Effector CD4-positive, alpha-beta T cell (primary cell): ENCODE measurements around the gene PSG1. TPM values are rescaled to one million over a fixed set of nuclear protein-coding genes. Genes with fewer than 3 reads are reported as not detected.
"Not testable (repeated sequence)": the region's sequence is repeated elsewhere in the genome, so short reads cannot be mapped to it uniquely, and the experiment has no call there.

Source experiments
- DNase-seq: peaks from one replicate; pipeline ENCODE4 v3.0.0-alpha.2; 2020
- total RNA-seq: gene quantifications from one replicate; lab custom pipeline; 2026; lab: John Stamatoyannopoulos, UW

The PSG1 gene
- total RNA-seq: not detected

GRCh38 chr19:42879613-42880012 lies at the start of gene PSG1:
Gene PSG1 (minus strand): TSS chr19:42879713. CDS start chr19:42879581, 132 bp downstream.
- no peak for DNase-seq

- DNase-seq: no peak
Measured at GRCh38 chr19:42928896-42929295, 49.4 kb upstream of the PSG1 start.

DNA sequence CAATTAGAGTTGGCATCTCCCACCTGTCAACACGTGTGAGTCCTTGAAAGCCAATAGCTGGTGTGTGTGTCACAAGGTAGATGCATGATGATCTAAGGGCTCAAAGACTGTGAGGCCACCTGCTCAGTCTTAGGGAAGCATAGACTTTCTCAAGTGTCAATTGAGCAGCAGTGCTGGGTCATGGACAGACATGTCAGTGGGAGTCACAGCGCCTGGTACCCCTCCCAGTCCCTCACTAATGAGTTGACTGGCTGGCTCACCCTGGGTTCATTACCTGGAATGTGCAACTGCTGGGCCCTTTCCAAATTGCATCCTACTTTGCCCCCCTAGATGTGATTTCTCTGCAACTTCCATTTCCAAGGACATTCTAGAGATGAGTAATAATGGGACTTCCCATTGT lies 47.3 kb upstream of the PSG1 start:
- no peak for DNase-seq

- DNase-seq: not testable (repeated sequence)
Measured at GRCh38 chr19:42923106-42923505, 43.6 kb upstream of the PSG1 start.

DNA sequence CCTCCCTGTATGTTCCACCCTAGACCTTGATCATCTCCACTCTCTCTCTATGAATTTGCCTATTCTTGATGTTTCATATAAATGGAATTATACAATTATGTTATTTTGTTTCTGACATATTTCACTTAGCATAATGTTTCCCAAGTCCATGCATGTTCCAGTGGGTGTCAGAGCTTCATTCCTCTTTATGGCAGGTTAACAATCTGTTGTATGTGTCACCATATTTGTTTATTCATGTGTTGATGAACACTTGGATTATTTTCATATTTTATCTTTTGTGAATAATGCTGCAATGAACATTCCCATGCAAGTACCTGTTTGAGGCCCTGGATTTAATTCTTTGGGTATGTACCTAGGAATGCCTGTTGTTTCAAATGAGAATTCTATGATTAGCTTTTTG lies 41.5 kb upstream of the PSG1 start:
- DNase-seq: not testable (repeated sequence)

- DNase-seq: no peak
Measured at GRCh38 chr19:42919757-42920079, 40.2 kb upstream of the PSG1 start.

DNA sequence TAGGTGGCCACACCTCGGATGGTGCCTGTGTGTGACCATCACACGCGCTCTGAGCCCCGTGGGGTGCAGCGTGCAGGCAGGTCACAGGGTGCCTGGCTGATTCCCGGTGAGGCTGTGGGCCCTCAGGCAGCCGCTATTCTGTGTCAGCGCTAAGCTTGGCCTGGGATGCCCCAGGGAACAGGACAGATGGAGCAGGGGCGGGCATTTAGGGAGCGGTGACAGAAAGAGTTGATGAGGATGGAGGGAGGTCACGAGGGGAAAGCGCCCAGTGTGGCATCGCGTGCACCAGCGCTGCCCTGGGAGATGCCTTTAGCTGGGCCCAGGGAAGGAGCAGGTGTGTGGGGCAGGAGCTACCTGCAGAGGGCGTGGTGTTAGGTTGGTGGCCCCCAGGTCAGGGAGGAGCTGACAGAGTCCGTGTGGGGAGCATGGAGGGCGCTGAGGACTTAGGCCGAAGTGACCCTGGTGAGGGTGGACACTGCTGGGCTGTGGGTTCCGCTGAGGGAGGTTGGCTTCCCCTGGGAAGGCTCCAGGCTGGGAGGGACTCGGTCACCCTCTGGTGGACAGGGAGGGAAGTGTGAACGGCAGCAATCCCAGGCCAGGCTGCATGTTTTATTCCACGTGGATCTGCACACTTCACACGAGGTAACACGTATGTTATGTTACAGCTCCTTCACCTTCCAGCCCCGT lies 39.7 kb upstream of the PSG1 start:
- DNase-seq: not testable (repeated sequence)

DNA sequence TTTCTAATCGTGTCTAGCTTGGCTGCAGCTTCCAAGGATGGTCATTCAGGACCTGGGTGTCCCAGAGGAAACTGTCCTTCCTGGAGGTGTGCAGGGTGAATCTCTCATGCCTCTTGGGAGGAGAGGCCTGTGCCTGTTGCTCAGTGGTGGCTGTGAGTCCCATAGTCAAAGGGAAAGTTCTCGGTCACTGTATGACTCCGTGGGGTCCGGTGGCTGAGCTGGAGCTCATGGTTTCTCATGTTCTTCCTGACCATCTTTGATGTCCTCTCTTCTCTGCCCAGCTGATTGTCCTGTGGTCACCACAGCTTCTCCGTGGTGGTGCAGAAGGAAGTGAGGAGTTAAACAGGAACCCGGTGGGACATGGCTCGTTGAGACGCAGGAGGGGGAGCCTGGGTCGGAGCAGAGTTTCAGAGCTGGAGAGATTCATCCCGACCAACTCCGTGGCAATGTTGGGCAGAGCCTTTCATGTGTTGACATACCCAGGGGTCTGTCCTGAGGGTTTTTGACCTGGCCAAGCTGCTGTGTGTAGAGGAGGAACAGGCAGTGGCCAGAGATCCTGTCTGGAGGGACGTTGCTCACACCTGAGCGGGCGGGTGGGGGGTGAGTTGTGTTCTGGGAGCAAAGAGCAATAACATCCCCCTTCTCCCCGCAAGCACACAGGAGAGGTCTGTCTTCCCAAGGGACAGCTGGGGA lies 39.0 kb upstream of the PSG1 start:
- DNase-seq: not testable (repeated sequence)

GRCh38 chr19:42917634-42918033 lies 38.1 kb upstream of the PSG1 start, which contains the start of gene PSG6:
Gene PSG6 (minus strand): TSS chr19:42917894. CDS start chr19:42917792, 102 bp downstream.
- DNase-seq: not testable (repeated sequence)

DNA sequence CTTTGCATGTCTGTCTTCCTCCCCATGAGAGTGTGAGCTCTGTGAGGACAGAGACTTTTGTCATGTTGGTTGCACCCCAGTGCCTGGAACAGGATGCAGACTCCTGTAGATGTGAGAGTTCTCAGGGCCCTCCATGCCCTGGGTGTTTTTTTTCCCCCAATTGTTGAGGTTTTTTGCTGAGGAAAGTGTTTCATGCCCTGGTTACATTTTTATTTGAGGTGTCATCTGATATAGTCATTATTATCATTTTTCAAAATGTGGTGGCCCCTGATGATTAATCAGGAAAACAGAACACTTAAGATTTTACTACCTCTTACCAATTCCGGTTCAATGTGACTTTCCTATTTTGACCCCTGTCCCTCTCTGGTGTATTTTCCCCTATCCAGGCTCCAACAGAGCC lies 37.4 kb upstream of the PSG1 start:
- DNase-seq: not testable (repeated sequence)

- not testable (repeated sequence) for DNase-seq
Measured at GRCh38 chr19:42913516-42913915, 34.0 kb upstream of the PSG1 start.

DNA sequence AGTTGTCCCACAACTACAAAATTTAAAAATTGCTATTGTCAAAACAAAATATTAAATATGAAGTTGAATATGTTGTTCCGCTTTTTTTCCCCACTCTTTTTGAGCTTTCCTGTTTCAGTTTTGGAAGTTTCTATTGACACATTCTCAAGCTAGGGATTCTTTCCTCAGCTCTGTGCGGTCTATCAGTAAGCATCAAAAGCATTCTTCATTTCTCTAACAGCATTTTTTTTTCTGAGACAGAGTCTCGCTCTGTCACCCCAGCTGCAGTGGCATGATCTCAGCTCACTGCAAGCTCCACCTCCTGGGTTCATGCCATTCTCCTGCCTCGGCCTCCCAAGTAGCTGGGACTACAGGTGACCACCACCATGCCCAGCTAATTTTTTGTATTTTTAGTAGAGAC lies 33.4 kb upstream of the PSG1 start:
- not testable (repeated sequence) for DNase-seq

DNA sequence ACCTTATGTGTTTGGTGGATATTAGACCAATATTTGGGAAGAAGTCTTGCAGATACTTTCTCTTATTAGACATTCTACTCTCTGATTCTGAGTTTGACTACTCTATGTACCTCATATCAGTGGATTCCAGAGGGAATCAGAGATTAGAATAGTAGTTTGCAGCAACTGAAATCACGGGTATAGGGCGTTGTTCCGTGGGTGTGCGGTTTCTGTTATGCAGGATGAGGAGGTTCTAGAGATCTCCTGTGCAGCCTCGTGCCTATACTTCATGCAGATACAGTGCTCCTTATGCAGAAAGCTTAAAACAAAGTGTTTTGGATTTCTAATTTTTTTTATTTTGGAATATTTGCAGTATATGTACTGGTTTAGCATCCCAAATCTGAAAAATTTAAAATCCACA lies 32.2 kb upstream of the PSG1 start:
- DNase-seq: not testable (repeated sequence)

GRCh38 chr19:42906162-42906561 lies 26.6 kb upstream of the PSG1 start:
- not testable (repeated sequence) for DNase-seq

- DNase-seq: not testable (repeated sequence)
Measured at GRCh38 chr19:42900561-42900960, 21.0 kb upstream of the PSG1 start.

GRCh38 chr19:42899674-42900073 lies 20.2 kb upstream of the PSG1 start:
- not testable (repeated sequence) for DNase-seq

DNA sequence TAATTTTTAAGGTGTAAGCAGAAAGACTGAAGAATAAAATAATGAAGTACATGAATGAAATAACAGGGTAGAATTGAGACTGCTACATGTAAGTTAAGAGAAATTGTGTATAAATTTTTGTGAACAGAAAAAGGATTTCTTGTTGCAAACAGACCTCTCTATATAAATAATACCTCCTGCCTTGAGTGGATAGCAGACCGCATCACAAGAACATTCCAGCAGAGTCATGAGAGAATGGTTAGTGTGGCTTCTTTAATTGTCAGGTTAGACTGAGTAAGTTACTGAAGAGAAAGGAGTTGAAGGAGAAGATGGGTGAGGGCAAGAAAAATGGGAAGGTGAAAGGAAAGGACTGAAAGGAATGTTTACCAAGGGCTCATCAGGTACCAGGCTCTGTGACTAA lies 19.6 kb upstream of the PSG1 start:
- not testable (repeated sequence) for DNase-seq

- not testable (repeated sequence) for DNase-seq
Measured at GRCh38 chr19:42898656-42899055, 19.1 kb upstream of the PSG1 start.

DNA sequence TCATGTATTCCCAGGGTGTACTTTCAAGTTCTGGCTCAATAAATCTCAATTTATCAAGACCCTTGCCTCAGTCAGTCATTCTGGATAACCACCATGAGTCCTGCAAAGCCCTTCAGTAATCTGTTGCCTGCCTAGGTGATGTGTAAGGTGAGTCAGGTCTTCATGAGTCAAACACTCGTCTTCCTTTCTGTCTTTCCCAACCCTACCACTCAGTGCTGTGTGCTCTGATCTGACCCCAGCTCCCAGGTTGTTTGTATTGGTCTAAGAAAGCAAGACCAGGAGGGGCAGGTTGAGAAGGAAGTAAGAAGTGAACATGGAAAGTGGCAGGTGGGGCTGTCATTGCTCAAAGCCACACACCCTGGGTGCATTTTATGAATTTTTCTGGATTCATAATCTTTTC lies 18.2 kb upstream of the PSG1 start:
- DNase-seq: not testable (repeated sequence)

DNA sequence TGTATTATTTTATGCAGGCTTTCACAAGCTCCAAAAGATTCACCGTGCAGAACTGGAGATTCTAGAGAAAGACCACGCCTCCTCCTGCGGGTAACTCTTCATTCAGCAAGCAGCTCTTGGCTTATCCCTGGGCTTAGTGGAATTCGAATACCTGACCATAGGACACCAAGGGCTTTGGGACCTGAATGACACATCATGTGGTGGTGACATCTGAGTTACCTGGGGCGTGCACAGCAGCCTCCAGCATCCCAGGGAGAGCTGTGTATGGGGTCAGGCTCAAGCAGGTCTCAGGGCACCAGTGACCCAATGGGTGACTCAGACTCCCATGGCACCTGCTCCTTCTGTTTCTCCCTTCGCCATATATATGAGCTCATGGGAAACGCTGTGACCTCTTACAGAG lies 10.9 kb upstream of the PSG1 start:
- not testable (repeated sequence) for DNase-seq

DNA sequence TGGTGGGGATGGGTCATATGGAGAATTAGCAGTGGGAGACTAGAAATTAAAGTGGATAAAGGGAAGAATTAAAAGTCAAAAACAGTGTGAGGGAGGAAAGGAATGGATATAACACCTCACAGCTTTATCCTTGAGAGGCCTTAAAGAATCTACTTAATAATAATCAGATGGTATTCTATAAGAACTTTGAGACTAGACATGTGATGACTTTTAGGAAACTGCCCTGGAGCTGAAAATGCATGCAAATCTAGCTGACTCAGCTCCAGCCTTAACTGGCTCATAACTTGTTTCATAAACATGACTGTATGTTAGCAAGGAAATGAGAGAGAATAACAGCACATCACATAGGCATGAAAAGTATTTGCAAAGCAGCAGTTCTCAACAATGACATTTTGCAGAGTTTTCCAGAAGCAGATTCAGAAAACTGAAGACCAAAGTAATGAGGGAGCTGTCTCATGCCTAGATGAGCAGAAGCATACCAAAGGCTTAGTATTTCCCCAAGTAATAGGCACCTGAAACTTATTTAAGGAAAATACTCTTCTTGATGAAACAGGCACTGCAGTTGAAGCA lies 8.4 kb upstream of the PSG1 start:
- DNase-seq: not testable (repeated sequence)

DNA sequence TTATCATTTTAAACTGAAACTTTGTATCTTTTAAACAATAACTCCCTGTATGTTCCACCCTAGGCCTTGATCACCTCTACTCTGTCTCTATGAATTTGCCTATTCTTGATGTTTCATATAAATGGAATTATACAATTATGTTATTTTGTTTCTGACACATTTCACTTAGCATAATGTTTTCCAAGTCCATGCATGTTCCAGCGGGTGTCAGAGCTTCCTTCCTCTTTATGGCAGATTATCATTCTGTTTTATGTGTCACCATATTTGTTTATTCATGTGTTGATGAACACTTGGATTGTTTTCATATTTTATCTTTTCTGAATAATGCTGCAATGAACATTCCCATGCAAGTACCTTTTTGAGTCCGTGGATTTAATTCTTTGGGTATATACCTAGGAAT lies 3.2 kb upstream of the PSG1 start:
- not testable (repeated sequence) for DNase-seq

- DNase-seq: not testable (repeated sequence)
Measured at GRCh38 chr19:42882010-42882409, 2.5 kb upstream of the PSG1 start.

- not testable (repeated sequence) for DNase-seq
Measured at GRCh38 chr19:42881279-42881678, 1.8 kb upstream of the PSG1 start.
